GM21423 (cell line): ENCODE results near the gene NEURL1.

Source experiments
- ATAC-seq: cut with Tn5 transposase; IDR thresholded peaks from one replicate; pipeline ENCODE4 v1.9.1; 2021; ENCODE audit warnings: mild to moderate bottlenecking, moderate library complexity; ENCODE audit not compliant: unreplicated experiment

The NEURL1 gene

GRCh38 chr10:103544657-103545310 lies 51.3 kb downstream of the NEURL1 start:
- no peak for ATAC-seq

GRCh38 chr10:103545366-103545765 lies 51.9 kb downstream of the NEURL1 start:
- ATAC-seq: no peak

GRCh38 chr10:103545771-103546281 lies 52.3 kb downstream of the NEURL1 start:
- no peak for ATAC-seq

GRCh38 chr10:103546401-103546800 lies 52.9 kb downstream of the NEURL1 start:
- no peak for ATAC-seq

GRCh38 chr10:103547391-103547946 lies 54.0 kb downstream of the NEURL1 start:
- no peak for ATAC-seq

GRCh38 chr10:103548006-103548405 lies 54.5 kb downstream of the NEURL1 start:
- ATAC-seq: no peak

GRCh38 chr10:103548581-103549348 lies 55.3 kb downstream of the NEURL1 start:
- ATAC-seq: no peak

- ATAC-seq: no peak
These were observed 55.8 kb downstream of the NEURL1 start for GRCh38 chr10:103549349-103549685.

- ATAC-seq: no peak
These were observed 56.7 kb downstream of the NEURL1 start for GRCh38 chr10:103550229-103550628.

- no peak for ATAC-seq
These were observed 58.4 kb downstream of the NEURL1 start for GRCh38 chr10:103551619-103552602.

GRCh38 chr10:103552856-103553742 lies 59.6 kb downstream of the NEURL1 start:
- no peak for ATAC-seq

GRCh38 chr10:103553743-103554487 lies 60.4 kb downstream of the NEURL1 start:
- no peak for ATAC-seq

GRCh38 chr10:103554488-103555324 lies 61.2 kb downstream of the NEURL1 start:
- no peak for ATAC-seq

GRCh38 chr10:103555325-103555649 lies 61.8 kb downstream of the NEURL1 start:
- ATAC-seq: no peak

GRCh38 chr10:103555712-103556111 lies 62.2 kb downstream of the NEURL1 start:
- no peak for ATAC-seq

GRCh38 chr10:103556383-103557007 lies 63.0 kb downstream of the NEURL1 start:
- ATAC-seq: no peak

GRCh38 chr10:103557455-103557854 lies 64.0 kb downstream of the NEURL1 start:
- ATAC-seq: no peak

- no peak for ATAC-seq
These were observed 65.4 kb downstream of the NEURL1 start for GRCh38 chr10:103558911-103559310.
